Middle frontal gyrus (tissue), 1 donor: Measurements from ENCODE around the gene SGMS2.
"Not testable (repeated sequence)": the region's sequence is repeated elsewhere in the genome, so short reads cannot be mapped to it uniquely, and the experiment has no call there.

Experiments
- DNase-seq: peaks from one replicate; pipeline ENCODE4 v3.0.0-alpha.2; 2015; ENCODE audit warnings: low spot score; ENCODE audit errors: extremely low spot score

Gene SGMS2

DNA sequence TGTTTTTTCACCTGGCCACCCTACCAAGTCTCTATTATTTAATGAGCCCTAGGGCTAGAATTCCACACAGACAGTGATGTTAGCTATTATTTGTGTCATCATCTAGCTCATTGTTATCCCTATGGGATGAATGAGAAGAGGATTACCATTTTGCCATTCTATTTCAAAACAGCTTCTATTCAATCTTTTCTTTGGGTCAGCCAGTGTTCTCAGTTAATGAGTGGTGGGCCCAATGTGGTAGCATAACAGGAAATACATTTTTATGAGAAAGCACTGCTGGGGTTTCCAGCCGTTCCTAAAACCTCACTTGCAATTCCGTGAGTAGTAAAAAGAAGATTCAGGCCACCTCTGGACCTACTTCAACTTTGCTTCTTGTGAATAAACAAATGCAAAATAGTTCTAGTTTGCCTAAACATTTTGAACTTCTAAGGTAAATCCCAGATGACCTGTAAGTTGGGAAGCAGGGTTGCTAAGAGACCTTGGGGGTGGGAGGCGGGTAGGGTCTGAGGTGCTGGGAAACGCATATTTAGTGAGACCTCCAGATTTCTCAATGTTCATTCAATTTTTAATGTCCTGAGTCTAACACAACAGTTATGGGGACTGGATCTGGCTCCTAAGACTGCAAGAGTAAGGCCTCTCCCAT lies 81.8 kb downstream of the SGMS2 start:
- DNase-seq = no peak

DNA sequence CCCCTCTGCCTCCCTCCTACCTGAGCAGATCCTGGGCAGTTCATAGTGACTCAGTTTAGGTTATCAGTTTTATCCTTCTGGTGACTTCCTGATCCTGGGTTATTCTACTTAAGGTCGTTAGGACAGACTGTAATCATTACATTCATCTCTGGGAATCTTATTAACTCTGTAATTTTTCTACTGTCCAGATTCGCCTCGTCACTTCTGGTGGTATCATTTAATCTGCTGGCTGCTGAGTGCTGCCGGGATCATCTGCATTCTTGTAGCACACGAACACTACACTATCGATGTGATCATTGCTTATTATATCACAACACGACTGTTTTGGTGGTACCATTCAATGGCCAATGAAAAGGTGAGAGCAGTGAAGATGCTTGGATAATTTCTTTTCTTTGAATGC lies 83.6 kb downstream of the SGMS2 start:
- DNase-seq = no peak

DNA sequence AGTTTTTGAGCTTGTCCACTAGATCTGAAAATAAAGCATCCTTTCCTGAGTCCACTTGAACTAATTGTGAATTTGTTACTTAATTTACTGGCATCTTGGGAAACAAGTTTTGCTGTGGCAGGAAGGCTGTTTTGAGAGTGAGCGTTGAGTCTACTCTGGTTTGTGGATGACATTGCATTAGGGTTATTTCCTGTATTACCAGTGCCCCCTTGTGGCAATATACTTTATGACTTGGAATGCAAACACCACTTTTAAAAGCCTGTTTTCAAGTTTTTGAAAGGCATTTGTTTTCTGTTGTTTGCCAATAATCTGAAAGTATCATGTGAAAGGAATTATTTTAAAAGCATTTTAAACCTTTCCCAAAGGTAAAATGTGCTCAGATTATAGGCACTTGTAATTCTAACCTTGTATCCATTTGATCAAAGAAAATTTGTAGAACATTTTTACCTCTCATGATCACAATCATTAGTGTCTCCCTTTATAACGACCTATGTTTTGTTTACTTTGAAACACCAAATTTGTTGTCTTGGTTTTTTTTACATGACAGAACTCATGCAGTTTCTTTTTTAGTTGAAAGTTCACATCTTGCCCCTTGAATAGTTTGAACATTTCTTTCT lies 88.7 kb downstream of the SGMS2 start:
- DNase-seq = peak; percentile 60

DNA sequence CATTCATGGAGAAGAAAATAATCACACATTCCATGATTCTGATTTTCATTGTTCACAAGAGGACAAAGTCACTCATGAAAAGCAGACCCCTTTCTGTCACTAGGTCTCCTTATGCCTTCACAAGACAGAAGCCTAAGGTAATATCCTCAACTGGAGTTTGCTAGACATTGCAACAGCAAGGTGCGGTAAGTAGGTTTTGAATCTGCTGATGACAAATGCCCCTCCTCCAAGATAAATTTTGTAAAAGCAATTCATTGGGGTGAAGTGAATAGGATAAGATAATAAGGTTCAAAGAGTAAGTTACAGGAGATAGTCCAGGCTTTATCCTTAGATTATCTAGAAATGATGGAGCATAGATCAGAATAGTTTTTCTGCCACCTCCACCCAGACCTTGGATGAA lies 90.5 kb downstream of the SGMS2 start:
- DNase-seq = no peak

DNA sequence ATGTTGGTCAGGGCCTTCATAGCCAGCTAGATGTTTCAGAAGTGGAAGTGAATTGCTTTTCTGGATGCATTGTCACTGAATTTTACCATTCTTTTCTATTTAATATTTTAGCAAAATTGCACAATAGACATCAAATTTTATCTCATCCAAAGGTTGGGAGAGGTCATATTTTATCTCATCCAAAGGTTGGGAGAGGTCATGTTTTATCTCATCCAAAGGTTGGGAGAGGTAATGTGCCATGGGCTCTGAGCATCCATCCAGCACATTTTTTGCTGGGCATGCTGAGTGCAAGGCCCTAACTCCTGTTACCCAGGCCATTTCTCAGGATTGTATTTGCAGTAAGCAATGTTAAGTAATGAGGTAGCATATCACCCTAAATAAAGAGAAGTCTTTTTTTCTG lies 91.9 kb downstream of the SGMS2 start:
- no peak for DNase-seq

DNA sequence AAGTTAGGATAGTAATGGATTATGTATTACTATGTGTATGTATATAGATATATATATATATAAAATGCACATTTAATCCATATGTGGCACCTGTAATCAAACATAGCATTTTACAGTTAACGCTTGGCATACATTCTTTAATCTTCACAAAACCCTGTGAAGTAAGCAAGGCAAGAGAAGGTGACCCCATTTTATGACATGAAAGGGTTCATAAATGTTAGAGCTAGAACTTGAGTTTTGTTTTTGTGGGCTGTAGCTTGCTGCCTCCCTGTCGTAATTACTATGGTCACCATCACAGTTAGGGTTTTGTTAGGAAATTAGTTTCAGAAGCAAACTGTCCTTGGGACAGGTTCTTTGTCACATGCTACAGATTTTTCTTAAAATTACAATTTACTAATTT lies 92.8 kb downstream of the SGMS2 start:
- DNase-seq = no peak

DNA sequence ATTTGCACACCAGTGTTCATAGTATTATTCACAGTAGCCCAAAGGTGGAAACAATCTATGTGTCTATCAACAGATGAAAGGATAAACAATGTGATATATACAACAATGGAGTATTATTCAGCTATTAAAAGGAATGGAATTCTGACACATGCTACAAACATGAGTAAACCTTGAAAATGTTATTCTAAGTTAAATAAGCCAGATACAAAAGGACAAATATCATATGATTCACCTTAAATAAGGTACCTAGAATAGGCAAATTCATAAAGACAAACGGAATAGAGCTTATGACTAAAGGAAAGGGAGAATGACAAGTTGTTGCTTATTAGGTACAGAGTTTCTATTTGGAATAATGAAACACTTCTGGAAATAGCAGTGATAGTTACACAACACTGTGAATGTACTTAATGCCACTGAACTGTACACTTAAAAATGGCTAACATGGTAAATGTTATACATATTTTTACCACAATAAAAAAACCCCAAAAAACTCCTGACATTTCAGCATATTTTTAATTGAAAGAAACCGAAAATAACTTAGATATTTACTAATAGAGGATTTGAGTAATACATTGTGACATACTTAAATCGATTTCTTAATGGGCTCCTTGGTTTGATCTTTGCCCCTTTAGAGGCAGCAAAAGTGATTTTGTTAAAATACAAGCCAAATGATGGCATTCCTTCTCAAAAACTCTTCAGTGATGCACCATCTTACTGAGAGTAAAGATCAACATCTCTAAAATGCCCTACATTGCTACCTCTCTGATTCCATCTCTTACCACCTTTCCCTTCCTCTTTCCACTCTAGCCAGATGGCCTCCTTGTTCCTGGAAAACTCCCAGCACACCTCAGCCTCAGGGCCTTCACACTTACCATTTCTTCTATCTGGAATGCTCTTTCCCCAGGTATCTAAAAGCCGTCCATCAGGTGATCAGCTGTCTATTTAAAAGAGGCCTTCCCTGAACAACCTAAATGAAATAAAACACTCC lies 98.0 kb downstream of the SGMS2 start:
- DNase-seq = no peak

DNA sequence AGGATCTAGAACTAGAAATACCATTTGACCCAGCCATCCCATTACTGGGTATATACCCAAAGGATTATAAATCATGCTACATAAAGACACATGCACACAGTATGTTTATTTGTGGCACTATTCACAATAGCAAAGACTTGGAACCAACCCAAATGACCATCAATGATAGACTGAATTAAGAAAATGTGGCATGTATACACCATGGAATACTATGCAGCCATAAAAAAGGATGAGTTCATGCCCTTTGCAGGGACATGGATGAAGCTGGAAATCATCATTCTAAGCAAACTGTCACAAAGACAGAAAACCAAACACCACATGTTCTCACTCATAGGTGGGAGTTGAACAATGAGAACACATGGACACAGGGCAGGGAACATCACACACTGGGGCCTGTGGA lies 101.0 kb downstream of the SGMS2 start:
- not testable (repeated sequence) for DNase-seq

DNA sequence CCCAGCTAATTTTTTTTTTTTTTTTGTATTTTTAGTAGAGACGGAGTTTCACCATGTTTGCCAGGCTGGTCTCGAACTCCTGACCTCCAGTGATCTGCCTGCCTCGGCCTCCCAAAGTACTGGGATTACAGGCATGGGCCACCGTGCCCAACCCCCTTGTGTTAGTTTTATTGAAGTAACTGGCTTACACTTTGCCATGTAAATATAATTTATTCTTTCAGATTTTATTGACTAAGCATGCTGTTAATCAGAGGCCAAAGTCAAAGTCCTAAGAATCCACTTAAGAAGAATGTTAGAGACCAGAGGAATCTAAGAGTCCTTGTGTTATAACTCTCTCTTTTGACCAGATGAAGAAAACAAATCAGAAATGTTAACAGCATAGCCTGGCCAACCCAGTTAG lies 102.1 kb downstream of the SGMS2 start:
- DNase-seq = not testable (repeated sequence)

DNA sequence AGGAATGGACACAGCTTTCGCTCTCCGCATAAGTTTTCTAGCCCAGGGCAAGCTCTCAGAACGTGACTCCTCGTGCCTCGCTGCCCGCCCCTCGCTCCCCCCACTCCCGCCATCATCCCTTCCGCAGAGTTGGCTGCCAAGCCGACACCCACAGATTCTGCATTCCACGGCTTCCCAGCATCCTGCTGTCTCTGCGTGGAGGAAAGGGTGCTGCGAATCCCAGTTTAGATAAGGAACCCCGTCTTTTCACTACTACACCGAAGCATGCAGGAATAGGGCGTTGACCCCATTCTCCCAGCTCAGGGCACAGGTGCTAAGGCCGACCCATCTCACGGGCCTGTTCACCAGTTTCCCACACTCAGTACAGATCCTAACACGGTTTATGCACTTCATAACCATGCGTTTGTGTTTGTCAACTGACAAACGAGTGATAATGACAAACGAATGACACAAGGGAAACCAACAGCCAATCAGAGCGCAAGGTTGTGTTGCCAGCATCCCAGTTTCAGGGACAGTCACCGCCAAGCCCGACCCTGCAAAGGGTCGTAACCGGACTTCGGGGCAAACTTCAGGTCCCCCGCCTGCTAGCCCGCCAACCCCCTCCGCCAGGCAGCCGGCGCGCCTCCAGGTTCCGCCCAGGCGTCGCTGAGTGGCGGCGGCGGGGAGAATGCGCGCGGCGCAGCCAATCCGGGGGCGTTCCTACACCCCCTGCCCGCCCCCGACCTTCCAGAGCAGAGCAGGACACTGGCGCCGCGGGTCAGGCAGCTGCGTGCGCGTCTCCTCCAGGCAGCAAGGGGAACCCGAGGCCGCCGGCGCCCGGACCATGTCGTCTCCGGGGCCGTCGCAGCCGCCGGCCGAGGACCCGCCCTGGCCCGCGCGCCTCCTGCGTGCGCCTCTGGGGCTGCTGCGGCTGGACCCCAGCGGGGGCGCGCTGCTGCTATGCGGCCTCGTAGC lies 106.4 kb downstream of the SGMS2 start, which contains the start of gene CYP2U1:
CYP2U1 (plus strand) TSS at position 729 of the 954 bp plus-strand sequence; CDS start at position 824, 95 bp downstream.
- DNase-seq = peak; percentile 72

DNA sequence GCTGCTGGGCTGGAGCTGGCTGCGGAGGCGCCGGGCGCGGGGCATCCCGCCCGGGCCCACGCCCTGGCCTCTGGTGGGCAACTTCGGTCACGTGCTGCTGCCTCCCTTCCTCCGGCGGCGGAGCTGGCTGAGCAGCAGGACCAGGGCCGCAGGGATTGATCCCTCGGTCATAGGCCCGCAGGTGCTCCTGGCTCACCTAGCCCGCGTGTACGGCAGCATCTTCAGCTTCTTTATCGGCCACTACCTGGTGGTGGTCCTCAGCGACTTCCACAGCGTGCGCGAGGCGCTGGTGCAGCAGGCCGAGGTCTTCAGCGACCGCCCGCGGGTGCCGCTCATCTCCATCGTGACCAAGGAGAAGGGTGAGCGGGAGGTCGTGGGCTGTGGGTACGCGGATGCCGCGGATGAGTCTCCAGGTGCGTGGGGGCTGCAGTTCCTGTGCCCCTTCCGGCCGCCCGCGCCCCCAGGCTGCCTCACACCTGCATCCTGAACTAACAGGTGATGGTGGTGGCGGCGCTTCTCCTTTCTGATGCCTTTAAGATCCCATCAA lies 107.1 kb downstream of the SGMS2 start:
- DNase-seq = no peak

DNA sequence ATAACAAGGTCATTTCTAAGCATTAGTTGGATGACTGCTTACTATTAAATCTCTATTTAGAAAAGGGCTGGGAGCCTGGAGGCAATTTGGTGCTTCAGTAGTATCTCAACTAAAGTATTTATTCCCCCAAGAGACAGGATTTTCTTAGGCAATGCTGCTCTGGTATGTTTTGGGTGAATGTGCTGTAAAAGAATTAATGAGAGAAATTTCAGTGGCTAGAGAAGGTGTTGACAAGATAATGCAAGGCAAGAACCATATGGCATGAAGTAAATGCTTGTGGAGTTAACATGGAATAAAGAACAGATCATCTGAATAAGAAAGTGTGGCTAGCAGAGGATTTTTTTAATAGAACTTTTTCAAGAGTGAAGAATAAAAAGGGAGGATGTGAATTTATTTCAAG lies 110.5 kb downstream of the SGMS2 start:
- DNase-seq = no peak

DNA sequence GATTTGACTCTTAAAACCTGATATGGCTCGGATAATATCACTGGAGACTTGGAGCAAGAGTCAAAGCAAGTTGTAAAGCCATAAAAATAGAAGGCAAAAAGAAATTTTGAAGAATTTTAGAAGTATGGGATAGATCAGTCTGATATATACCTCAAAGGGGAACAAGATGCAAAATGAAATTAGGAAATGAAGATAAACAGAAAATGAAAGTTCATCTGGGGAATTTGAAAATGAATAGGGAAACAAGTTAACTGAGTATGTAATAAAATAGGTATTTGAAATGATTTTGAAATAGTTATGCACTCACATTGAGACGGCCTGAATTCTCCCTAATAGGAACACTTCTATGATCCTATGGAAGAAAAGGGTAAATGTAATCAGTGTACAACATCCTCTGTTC lies 112.3 kb downstream of the SGMS2 start:
- DNase-seq = no peak

DNA sequence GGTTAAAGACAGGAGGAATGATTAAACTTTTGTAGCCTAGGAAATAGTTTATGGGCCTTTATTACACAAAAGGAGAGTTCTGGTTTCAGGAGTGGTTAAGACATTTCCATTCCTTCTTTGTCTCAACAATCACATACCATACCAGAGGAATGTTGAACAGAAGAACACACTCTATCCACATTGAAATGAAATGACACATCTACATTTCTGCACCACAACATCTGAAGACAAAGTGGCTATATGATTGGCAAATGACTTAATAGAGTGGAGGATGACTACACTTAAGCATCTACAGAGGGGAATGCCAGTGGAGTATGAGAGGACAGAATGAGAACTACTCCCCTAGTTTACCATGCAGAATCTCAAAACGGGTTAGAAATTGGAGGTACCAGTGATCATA lies 114.6 kb downstream of the SGMS2 start:
- no peak for DNase-seq

DNA sequence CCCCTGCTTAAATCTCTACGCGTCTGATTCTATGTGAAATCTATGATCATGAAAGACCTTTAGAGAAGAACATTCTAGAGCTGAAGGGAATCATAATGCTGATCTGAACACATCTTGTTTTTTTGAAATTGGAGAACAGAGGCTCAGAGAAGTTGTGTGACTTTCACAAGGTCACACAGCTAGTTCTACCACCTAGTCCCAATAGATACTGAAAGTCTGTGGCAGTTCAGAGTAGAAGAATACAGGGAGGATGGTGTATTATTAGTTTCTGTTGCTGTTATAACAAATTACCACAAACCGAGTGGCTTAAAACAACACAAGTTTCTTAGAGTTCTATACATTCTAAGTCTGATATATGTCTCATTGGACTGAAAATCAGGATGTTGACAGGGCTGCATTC lies 121.1 kb downstream of the SGMS2 start:
- DNase-seq = no peak

DNA sequence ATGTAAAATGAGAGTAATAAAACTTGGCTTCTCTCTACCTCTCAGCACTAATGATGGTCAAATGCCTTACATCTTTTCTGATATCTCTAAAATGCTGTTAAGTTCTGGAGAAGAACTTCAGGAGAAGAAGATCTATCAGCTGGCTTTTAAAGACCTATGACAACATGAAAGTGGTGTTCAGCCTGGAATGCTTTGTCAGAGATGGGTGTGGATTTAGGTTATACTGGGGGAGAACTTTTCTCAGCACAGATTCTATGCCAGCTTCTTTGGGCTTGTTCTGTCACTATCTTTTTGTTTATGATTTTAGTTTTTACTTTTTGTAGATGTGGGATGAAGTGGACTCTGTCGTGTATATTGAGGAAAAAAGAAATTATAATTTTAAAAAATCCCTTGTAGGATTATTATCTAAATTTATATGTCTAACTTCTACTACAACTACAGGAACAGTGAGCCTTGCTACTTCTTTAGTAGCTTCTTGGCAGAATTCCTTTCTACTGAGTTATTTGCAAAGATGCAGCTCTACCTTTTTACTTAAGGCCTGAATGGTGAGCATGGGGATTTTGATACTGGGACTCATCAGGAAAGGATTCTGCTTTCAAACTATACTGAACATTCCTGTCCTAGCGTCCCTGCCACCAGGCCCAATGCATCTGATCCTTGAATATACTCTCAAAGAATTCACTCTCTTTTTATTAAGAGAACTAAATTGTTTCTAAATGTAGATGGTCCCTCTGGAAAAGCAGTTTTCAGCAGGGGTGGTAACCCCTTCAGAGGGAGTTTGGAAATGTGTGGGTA lies 126.2 kb downstream of the SGMS2 start:
- DNase-seq = no peak

DNA sequence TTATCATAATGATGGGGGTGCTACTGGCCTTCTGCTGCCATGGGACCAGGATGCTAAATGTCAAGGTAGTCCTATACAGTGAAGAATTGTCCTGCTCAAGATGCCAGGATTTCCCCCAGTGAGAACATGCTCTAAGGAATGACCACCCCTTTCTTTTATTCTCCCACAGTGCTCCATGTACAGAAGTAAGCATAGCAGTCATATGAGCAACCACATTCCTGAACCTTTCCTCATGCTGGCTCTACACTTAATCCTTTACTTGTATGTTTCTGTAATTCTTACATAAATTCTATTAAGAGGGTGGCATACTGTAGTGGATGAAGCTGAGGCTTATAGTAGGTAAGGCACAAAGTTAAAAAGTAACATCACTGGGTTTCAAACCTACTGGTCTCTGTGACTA lies 126.8 kb downstream of the SGMS2 start:
- no peak for DNase-seq

DNA sequence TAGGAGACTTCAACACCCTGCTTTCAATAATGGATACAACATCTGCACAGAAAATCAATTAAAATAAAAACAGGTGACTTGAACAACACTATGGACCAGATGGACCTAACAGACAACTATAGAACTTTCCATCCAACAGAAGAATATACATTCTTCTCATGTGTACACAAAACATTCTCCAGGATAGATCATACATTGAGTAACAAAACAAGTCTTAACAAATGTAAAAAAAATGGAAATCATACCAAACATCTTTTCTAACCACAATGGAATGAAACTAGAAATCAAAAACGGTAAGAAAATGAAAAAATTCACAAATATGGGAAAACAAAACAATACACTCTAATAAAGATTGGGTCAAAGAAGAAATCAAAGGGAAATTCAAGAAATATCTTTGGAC lies 131.3 kb downstream of the SGMS2 start:
- no peak for DNase-seq
